Activated T-helper 17 cell treated with anti-CD3 and anti-CD28 coated beads, Interleukin-2, amount 50 U/mL, for 72 hours (primary cell): ENCODE measurements around the gene VGLL4. TPM values are rescaled to one million over a fixed set of nuclear protein-coding genes. Genes with fewer than 3 reads are reported as not detected.
A peak's percentile ranks its signal among the peaks of the same experiment; 100 is the strongest.

Experiments used
- ATAC-seq: fragments of 150-1000 bp; cut with Tn5 transposase; replicated peaks from 2 replicates; pipeline ENCODE4 v1.10.0; 2021; ENCODE audit warnings: mild to moderate bottlenecking, moderate library complexity
- H3K27ac Mint-ChIP-seq: one replicate; pipeline ENCODE4 v1.8.0; 2022; ENCODE audit warnings: mixed read lengths
- H3K27me3 Mint-ChIP-seq: one replicate; pipeline ENCODE4 v1.8.0; 2022; ENCODE audit warnings: mixed read lengths
- H3K36me3 Mint-ChIP-seq: one replicate; pipeline ENCODE4 v1.8.0; 2022; ENCODE audit warnings: low read depth, mild to moderate bottlenecking, mixed read lengths
- H3K4me1 Mint-ChIP-seq: one replicate; pipeline ENCODE4 v1.8.0; 2022; ENCODE audit warnings: mixed read lengths
- H3K4me3 Mint-ChIP-seq: one replicate; pipeline ENCODE4 v1.8.0; 2022; ENCODE audit warnings: mild to moderate bottlenecking, mixed read lengths
- H3K9me3 Mint-ChIP-seq: one replicate; pipeline ENCODE4 v1.8.0; 2022; ENCODE audit warnings: mixed read lengths
- total RNA-seq, 2 donors: library from RNA; stranded (reverse); gene quantifications; one replicate each; pipeline ENCODE4 v1.2.3, GENCODE V29; 2022

The VGLL4 gene
- total RNA-seq, 2 donors from 2014 or later: 34.3 to 42.4 TPM

- Mint-ChIP-seq H3K27ac (no peak overlapping the region), H3K36me3 (no peaks in the 10 kb centered on the region), H3K27me3 (no peaks in the 10 kb centered on the region), H3K4me3 (no peak overlapping the region), H3K4me1 (peaks cover 6% of the 10 kb centered on the region), H3K9me3 (no peaks in the 10 kb centered on the region)
- ATAC-seq: no peak
Observed at GRCh38 chr3:11545186-11545851, 98.4 kb downstream of the VGLL4 start.

DNA sequence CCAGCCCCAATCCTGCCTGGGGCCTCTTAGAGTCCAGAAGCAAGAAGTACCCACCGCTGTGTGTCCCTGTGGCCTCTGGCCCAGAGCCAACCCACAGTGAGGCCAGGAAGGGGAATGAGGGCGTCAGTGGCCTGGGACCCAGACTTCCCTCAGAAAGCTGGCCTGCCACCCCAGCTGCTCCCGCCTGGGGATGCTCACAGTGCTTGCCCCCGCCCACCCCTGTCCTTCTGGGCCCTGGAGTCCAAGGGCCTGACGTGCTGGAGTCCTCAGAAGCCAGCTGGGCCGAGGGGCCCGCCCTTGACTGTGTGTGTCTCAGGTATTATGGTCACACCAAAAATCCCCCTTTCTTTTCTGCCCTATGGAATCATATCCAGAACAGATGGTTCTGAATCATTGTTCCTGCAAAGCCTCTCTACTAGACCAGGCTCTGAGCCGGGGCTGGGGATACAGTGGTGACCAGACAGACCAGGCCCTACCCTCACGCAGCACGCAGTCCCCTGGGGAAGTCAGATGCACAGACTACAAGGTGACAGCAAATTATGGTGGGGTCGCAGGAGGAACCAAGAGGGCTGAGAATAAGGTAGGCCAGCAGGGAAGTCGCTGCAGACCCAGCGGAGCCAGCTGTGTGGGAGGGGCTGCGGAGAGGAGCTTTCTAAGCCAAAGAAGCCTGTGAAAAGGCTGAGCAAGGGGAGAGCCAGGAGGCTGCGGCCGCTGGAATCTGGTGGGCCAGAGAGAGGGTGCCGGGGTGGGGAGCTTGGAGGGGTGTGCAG, 99.1 kb downstream of the VGLL4 start:
- Mint-ChIP-seq H3K27me3 (no peaks in the 10 kb centered on the region), H3K36me3 (no peaks in the 10 kb centered on the region), H3K4me3 (no peak overlapping the region), H3K27ac (no peak overlapping the region), H3K9me3 (no peaks in the 10 kb centered on the region), H3K4me1 (peaks cover 6% of the 10 kb centered on the region)
- ATAC-seq: no peak

DNA sequence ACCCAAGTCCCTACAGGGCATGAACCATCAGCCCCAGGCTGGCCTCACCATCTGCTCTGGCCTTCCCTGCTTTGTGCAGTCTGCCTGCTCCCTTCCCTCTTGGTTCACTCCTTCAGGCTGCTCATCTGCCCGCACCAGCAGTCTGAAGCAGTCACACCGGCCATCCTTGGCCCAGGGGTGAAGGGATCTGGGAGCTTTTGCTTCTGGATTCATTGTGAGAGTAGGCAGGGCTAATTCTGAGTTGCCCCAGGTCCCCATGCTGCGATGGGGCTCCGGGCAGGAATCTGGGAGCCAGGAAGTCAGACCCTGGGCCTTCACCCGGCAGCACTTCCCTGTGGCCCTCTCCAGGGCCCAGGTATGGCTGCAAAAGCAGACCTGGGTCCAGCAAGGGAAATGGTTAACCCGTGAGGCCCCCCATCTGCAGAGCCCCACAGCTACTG, 99.7 kb downstream of the VGLL4 start:
- Mint-ChIP-seq H3K36me3 (no peaks in the 10 kb centered on the region), H3K4me3 (no peak overlapping the region), H3K27me3 (no peaks in the 10 kb centered on the region), H3K9me3 (no peaks in the 10 kb centered on the region), H3K4me1 (peaks cover 6% of the 10 kb centered on the region), H3K27ac (no peak overlapping the region)
- no peak for ATAC-seq

DNA sequence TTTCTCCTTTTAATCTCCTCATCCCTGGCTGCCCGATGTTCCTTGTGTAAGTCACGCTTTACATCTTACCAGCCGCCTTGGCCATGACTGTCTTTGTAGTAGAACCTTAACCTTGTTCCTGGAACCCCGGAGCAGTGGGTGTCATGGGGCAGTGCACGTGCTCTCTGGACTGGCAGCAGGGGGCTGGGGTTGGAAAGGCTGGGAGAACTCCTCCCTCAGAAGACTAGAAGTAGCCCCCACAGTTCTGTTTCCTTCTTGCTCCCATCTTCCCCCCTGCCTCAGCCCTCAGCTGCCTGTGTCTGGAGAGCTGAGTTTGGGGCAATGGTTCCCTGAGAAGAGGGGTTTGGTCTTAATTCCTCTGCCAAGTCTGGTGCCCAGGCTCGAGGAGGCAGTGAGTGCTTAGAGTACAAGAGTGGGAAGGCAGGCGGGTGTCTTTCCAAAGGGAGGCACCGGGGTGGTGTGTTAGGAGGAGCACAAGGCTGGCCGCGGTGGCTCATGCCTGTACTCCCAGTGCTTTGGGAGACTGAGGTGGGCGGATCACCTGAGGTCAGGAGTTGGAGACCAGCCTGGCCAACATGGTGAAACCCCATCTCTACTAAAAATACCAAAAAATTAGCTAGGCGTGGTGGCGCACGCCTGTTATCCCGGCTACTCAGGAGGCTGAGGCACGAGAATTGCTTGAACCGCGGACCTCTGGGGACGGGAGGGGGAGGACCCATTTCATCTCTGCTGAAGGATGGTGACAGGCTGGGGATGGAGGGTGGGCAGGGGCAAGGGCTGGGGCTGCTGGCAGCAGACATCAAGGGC, 100.4 kb downstream of the VGLL4 start:
- Mint-ChIP-seq H3K27ac (no peak overlapping the region), H3K4me3 (no peak overlapping the region), H3K9me3 (no peaks in the 10 kb centered on the region), H3K27me3 (no peaks in the 10 kb centered on the region), H3K4me1 (peaks cover 6% of the 10 kb centered on the region), H3K36me3 (no peaks in the 10 kb centered on the region)
- no peak for ATAC-seq

DNA sequence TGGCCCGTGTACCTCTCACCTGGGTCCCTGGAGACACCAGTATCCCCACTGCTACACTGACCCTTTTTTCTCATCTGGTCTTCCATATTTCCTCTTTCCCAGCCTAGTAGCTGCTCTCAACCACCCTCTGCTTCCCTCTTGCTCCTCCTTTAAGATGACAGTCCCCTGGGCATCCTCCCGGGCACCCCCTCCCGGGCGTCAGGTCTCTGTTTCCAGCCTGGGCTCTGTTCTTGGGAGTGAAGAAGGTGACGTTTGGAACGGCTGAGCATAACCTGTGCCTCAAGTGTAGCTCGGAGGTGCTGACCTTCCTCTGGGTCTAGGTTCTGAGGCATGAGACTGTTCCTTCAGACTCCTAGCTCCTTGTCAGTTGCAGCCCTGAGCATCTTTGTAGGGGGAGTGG, 101.2 kb downstream of the VGLL4 start:
- H3K27ac Mint-ChIP-seq: no peak overlapping the region
- no peaks in the 10 kb centered on the region for H3K27me3 Mint-ChIP-seq
- no peaks in the 10 kb centered on the region for H3K36me3 Mint-ChIP-seq
- H3K4me3 Mint-ChIP-seq: no peak overlapping the region
- peaks cover 2% of the 10 kb centered on the region for H3K4me1 Mint-ChIP-seq
- no peak for ATAC-seq
- no peaks in the 10 kb centered on the region for H3K9me3 Mint-ChIP-seq

- ATAC-seq: no peak
Observed at GRCh38 chr3:11541321-11542303, 102.1 kb downstream of the VGLL4 start.

DNA sequence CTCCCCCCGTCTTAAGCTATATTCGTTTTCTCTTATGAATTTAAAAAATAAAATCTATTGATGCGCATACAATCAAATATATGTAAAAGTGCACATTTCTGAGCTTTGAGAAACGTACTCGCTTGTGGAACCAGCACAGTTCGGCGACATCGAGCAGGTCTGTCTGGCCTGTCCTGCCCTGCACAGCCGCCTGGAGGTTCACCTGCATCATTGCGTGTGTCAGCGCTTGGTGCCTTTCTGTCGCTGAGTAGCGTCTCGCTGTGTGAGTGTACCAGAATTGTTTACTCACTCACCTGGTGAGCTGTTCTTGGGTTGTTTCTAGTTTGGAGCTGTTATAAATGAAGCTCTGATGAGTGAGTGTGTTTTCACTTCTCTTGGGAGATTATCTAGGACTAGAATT, 104.0 kb downstream of the VGLL4 start:
- Mint-ChIP-seq H3K36me3 (no peaks in the 10 kb centered on the region), H3K4me3 (no peak overlapping the region), H3K9me3 (no peaks in the 10 kb centered on the region), H3K4me1 (no peaks in the 10 kb centered on the region), H3K27ac (no peak overlapping the region), H3K27me3 (no peaks in the 10 kb centered on the region)
- no peak for ATAC-seq

More at GRCh38 chr3:11541321-11542303, 102.1 kb downstream of the VGLL4 start:
- Mint-ChIP-seq H3K36me3 (no peaks in the 10 kb centered on the region), H3K27me3 (no peaks in the 10 kb centered on the region), H3K9me3 (no peaks in the 10 kb centered on the region), H3K4me1 (no peaks in the 10 kb centered on the region), H3K27ac (peak overlapping the region; percentile 20), H3K4me3 (no peak overlapping the region)

- Mint-ChIP-seq H3K27me3 (no peaks in the 10 kb centered on the region), H3K4me3 (no peak overlapping the region), H3K9me3 (no peaks in the 10 kb centered on the region), H3K27ac (no peak overlapping the region), H3K4me1 (no peaks in the 10 kb centered on the region), H3K36me3 (no peaks in the 10 kb centered on the region)
- no peak for ATAC-seq
Observed at GRCh38 chr3:11539218-11539617, 104.5 kb downstream of the VGLL4 start.

DNA sequence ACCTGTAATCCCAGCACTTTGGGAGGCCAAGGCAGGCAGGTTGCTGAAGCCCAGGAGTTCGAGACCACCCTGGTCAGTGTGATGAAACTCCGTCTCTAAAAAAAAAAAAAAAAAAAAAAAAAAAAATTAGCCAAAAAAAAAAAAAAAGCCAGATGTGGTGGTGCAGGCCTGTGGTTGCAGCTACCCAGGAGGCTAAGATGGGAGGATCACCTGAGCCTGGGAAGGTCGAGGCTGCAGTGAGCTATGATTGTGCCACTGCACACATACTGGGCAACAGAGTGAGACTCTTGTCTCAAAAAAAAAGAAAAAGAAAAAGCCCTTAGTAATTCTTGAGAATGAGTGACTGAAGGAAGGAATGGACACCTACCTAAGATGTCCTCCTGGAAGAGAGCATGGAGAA, 105.1 kb downstream of the VGLL4 start:
- no peaks in the 10 kb centered on the region for H3K27me3 Mint-ChIP-seq
- no peaks in the 10 kb centered on the region for H3K4me1 Mint-ChIP-seq
- no peaks in the 10 kb centered on the region for H3K36me3 Mint-ChIP-seq
- ATAC-seq: no peak
- no peaks in the 10 kb centered on the region for H3K9me3 Mint-ChIP-seq
- no peak overlapping the region for H3K27ac Mint-ChIP-seq
- H3K4me3 Mint-ChIP-seq: no peak overlapping the region

DNA sequence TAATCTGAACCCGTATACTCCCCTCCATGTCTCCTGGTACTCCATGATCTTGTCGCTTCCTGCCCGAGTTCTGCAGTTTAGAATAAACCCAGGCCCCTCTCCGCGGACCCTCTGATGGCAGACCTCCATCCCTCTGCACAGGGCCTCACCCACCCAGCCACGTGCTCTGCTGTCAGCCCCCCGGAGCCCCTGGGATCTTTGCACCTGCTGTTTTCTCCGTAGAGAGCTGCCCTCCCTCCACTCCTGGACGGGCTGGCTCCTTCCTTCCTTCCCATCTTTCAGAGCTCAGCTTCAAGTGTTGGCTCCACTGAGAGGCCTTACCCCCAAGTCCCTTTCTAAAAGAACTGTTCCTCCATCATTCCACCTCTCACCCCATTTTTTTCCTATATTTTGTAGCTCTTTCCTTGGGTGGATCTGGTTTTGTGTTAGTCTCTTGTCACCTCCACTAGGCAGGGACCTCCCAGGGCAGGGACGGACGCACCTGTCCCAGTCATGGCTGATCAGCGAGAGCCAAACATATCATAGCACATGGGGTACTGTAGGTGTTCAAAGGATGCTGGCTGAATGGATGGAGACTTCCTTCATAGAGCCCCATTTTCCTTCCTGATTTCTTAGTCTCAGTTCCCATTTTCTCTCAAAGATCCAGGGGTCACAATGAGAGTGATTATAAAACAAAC, 106.6 kb downstream of the VGLL4 start:
- no peak for ATAC-seq
- Mint-ChIP-seq H3K27ac (no peak overlapping the region), H3K9me3 (no peaks in the 10 kb centered on the region), H3K27me3 (no peaks in the 10 kb centered on the region), H3K4me1 (no peaks in the 10 kb centered on the region), H3K4me3 (no peak overlapping the region), H3K36me3 (no peaks in the 10 kb centered on the region)

DNA sequence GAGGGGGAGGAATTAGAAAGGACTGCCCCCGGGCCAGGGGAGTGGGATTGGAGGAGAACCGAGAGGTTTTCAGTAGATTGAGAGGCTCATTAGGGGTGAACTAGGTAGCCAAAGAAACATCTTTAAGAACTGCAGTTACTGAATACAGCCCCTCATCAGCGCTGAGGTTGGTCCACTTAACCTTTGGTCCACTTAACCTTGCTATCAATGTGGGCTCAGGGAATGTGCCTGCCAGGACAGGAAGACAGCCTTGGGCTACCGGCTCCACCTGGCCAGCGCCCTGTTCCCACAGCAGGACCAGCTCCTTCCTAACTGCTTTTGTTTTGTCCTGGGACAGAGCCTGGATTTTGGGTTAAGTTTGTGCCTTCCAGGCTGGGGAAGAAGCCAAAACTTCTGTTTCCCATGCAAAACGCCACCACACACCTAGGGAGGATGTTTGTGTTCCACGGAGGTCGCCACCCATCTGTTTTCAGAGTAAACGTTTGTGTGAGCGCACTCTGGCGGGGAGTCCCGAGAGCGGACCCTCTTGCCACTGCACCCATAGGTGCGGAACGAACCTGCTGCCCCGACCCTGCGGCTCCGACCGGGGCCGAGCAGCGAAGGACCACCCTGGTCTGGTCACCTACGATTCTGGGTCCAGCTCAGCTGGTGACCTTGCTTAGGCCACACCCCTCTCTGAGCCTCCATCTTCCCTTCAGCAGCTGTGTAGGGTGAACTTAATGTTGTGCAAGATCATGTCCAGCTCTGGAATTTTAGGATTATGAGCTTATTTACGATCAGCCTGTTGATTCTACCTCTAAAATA, 107.4 kb downstream of the VGLL4 start:
- no peak overlapping the region for H3K4me3 Mint-ChIP-seq
- H3K9me3 Mint-ChIP-seq: no peaks in the 10 kb centered on the region
- no peaks in the 10 kb centered on the region for H3K27me3 Mint-ChIP-seq
- no peak overlapping the region for H3K27ac Mint-ChIP-seq
- ATAC-seq: no peak
- no peaks in the 10 kb centered on the region for H3K4me1 Mint-ChIP-seq
- no peaks in the 10 kb centered on the region for H3K36me3 Mint-ChIP-seq

DNA sequence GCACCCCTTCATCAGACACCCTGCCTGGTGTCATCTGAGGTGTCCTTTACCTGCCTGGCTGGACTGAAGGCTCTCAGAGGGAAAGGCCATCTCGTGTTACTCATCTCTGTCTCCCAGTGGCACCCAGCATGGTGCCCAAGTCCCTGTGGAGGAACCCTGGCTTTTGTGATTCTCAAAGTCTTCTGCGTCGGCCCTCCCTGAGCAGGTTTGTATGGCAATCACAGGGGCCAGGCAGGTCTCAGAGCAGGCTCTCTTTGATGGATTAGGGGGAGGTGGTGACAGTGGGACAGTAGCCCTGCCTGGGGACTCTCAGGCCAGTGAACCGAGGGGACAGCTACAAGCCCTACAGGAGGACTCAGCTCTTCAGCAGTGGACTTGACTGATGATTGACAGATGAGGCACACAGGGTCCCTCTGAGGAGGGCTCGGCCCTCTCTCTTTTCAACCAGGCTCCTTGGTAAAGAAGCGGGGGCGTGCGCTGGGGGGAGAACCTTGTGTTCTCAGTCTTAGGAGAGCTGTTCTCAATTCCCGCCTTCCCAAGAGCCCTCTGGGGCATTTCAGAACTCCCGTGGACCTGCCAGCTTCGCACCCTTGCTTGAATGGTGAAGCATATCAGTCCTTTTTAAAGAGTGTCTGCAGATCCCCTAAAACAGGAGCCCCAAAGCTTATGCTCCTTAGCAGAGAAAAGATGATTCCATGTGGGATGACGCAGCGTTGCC, 108.3 kb downstream of the VGLL4 start:
- no peak for ATAC-seq
- H3K4me1 Mint-ChIP-seq: no peaks in the 10 kb centered on the region
- no peaks in the 10 kb centered on the region for H3K27me3 Mint-ChIP-seq
- no peaks in the 10 kb centered on the region for H3K36me3 Mint-ChIP-seq
- no peaks in the 10 kb centered on the region for H3K9me3 Mint-ChIP-seq
- peak overlapping the region; percentile 17 for H3K27ac Mint-ChIP-seq
- no peak overlapping the region for H3K4me3 Mint-ChIP-seq
